NB4 (cell line): ENCODE measurements around the gene NRIP1.

Source experiments
- DNase-seq: peaks from one replicate; pipeline ENCODE4 v3.0.0; 2010; ENCODE audit warnings: low read depth
- H3K4me3 ChIP-seq: one replicate; pipeline ENCODE4 v1.5.1; 2011; ENCODE audit warnings: mild to moderate bottlenecking, low read depth, low read length, moderate library complexity
- CTCF ChIP-seq: IDR thresholded peaks from one replicate; pipeline ENCODE4 v1.5.1; 2012; ENCODE audit warnings: low read depth, low read length
- MAX ChIP-seq: IDR thresholded peaks from 2 replicates; pipeline ENCODE4 v1.6.1; 2011; ENCODE audit warnings: low read depth, low read length
- MYC ChIP-seq: IDR thresholded peaks from 2 replicates; pipeline ENCODE4 v1.6.1; 2011; ENCODE audit warnings: low read depth, low read length
- POLR2A ChIP-seq: IDR thresholded peaks from 2 replicates; pipeline ENCODE4 v1.6.1; 2011; ENCODE audit warnings: mild to moderate bottlenecking; ENCODE audit not compliant: insufficient read length; ENCODE audit errors: extremely low read depth

Gene NRIP1

GRCh38 chr21:15059397-15059796, 5.4 kb downstream of the NRIP1 start:
- H3K4me3 ChIP-seq = no peak overlapping the region
- DNase-seq = no peak
- TF ChIP-seq MYC (no peak), MAX (no peak), POLR2A (no peak)

GRCh38 chr21:15058854-15059263, 5.9 kb downstream of the NRIP1 start:
- no peak for DNase-seq
- TF ChIP-seq MAX (no peak), POLR2A (no peak), MYC (no peak), CTCF (no peak)
- no peak overlapping the region for H3K4me3 ChIP-seq

GRCh38 chr21:15057285-15057684, 7.5 kb downstream of the NRIP1 start:
- H3K4me3 ChIP-seq = no peak overlapping the region
- no peak for DNase-seq

GRCh38 chr21:15054606-15055239, 10.1 kb downstream of the NRIP1 start:
- no peak overlapping the region for H3K4me3 ChIP-seq
- DNase-seq = no peak
- no peak for TF ChIP-seq MAX
- TF ChIP-seq MYC = no peak
- TF ChIP-seq POLR2A = no peak
- no peak for TF ChIP-seq CTCF

More at GRCh38 chr21:15057285-15057684, 7.5 kb downstream of the NRIP1 start:
- TF ChIP-seq CTCF (no peak), MAX (no peak), MYC (no peak)

- H3K4me3 ChIP-seq = no peak overlapping the region
- no peak for DNase-seq
- TF ChIP-seq POLR2A = no peak
- TF ChIP-seq MYC = no peak
- TF ChIP-seq MAX = no peak
- no peak for TF ChIP-seq CTCF
Observed at GRCh38 chr21:15054089-15054488, 10.7 kb downstream of the NRIP1 start.

GRCh38 chr21:15053500-15053899, 11.3 kb downstream of the NRIP1 start:
- no peak for DNase-seq
- H3K4me3 ChIP-seq = no peak overlapping the region
- no peak for TF ChIP-seq POLR2A
- TF ChIP-seq CTCF = no peak
- TF ChIP-seq MAX = no peak
- no peak for TF ChIP-seq MYC
